Muscle of leg (tissue), 11 donors: ENCODE measurements around the gene FBRS. TPM values are rescaled to one million over a fixed set of nuclear protein-coding genes. Genes with fewer than 3 reads are reported as not detected.
"Not testable (repeated sequence)": the region's sequence is repeated elsewhere in the genome, so short reads cannot be mapped to it uniquely, and the experiment has no call there.

Experiments used
- DNase-seq: peaks from one replicate; pipeline ENCODE4 v3.0.0; 2013
- H3K27ac ChIP-seq: one replicate; pipeline ENCODE4 v1.5.1; 2013; ENCODE audit warnings: mild to moderate bottlenecking, low read length, control low read depth
- H3K27me3 ChIP-seq: one replicate; pipeline ENCODE4 v1.6.1; 2013; ENCODE audit warnings: low read length; ENCODE audit not compliant: control insufficient read depth, insufficient read depth
- H3K36me3 ChIP-seq: one replicate; pipeline ENCODE4 v1.6.1; 2013; ENCODE audit warnings: low read length; ENCODE audit not compliant: control insufficient read depth, insufficient read depth
- H3K4me1 ChIP-seq: one replicate; pipeline ENCODE4 v1.6.1; 2013; ENCODE audit warnings: low read length; ENCODE audit not compliant: control insufficient read depth, insufficient read depth
- H3K4me3 ChIP-seq: one replicate; pipeline ENCODE4 v1.5.1; 2013; ENCODE audit warnings: low read length, control low read depth
- H3K9me3 ChIP-seq: replicated peaks from 2 replicates; pipeline ENCODE4 v1.6.1; 2013; ENCODE audit warnings: low read depth, low read length; ENCODE audit not compliant: control insufficient read depth
- WGBS: methylation state at CpG from one replicate; pipeline ENCODE4 v1.1.5; 2013; ENCODE audit warnings: missing lambda C conversion rate; ENCODE audit not compliant: insufficient coverage; 5-methylcytosine and 5-hydroxymethylcytosine counted together
- polyA plus RNA-seq, 8 donors: library from polyadenylated mRNA; unstranded; fragments of 120-200 nt; gene quantifications; one replicate each; pipeline versions ENCODE4 v1.2.1 to v1.2.3, GENCODE V29; 2013; ENCODE audit warnings: inconsistent platforms in 1 of 8, low replicate concordance in 1 of 8; ENCODE audit not compliant: insufficient read length in 8 of 8, insufficient read depth in 1 of 8
- total RNA-seq: library from RNA; stranded (reverse); fragments of 120-200 nt; gene quantifications from one replicate; pipeline ENCODE4 v1.2.4, GENCODE V29; 2013

FBRS gene
- total and polyA plus RNA-seq, 9 donors = 12.9 to 46.0 (median 35.0) TPM

- H3K9me3 ChIP-seq = no peaks in the 10 kb centered on the region
- H3K36me3 ChIP-seq = peaks cover 35% of the 10 kb centered on the region
- peak within 1 kb of the TSS; percentile 100 for H3K27ac ChIP-seq
- no peaks in the 10 kb centered on the region for H3K27me3 ChIP-seq
- WGBS = 2% methylated on average over 26 of the region's 57 CpGs
- H3K4me3 ChIP-seq = peak within 1 kb of the TSS; percentile 100
- peaks cover 14% of the 10 kb centered on the region for H3K4me1 ChIP-seq
- peak; percentile 91 for DNase-seq
Measured at GRCh38 chr16:30698816-30699614, 40.8 kb downstream of the FBRS start, which contains the start of gene SRCAP. Gene SRCAP (plus strand): TSS chr16:30699171. CDS start chr16:30700825, 1,654 bp downstream.

GRCh38 chr16:30699615-30700099 lies 41.4 kb downstream of the FBRS start:
- H3K36me3 ChIP-seq = peaks cover 41% of the 10 kb centered on the region
- H3K9me3 ChIP-seq = no peaks in the 10 kb centered on the region
- H3K27ac ChIP-seq = peak overlapping the region; percentile 100
- no peaks in the 10 kb centered on the region for H3K27me3 ChIP-seq
- WGBS = 73% methylated on average over 5 of the region's 8 CpGs
- peaks cover 14% of the 10 kb centered on the region for H3K4me1 ChIP-seq
- DNase-seq = no peak
- H3K4me3 ChIP-seq = peak overlapping the region; percentile 100

- H3K4me1 ChIP-seq = peaks cover 14% of the 10 kb centered on the region
- H3K4me3 ChIP-seq = no peak overlapping the region
- H3K27ac ChIP-seq = no peak overlapping the region
- H3K9me3 ChIP-seq = no peaks in the 10 kb centered on the region
- H3K36me3 ChIP-seq = peaks cover 50% of the 10 kb centered on the region
- DNase-seq = no peak
- WGBS = 53% methylated on average over 8 of the region's 9 CpGs
- H3K27me3 ChIP-seq = no peaks in the 10 kb centered on the region
Measured at GRCh38 chr16:30700491-30700890, 42.3 kb downstream of the FBRS start.

- DNase-seq = no peak
- peaks cover 14% of the 10 kb centered on the region for H3K4me1 ChIP-seq
- no peaks in the 10 kb centered on the region for H3K9me3 ChIP-seq
- no CpG with 5 or more reads among the region's 5 CpGs for WGBS
- H3K36me3 ChIP-seq = peaks cover 55% of the 10 kb centered on the region
- H3K4me3 ChIP-seq = no peak overlapping the region
- H3K27ac ChIP-seq = no peak overlapping the region
- no peaks in the 10 kb centered on the region for H3K27me3 ChIP-seq
Measured at GRCh38 chr16:30700971-30701370, 42.7 kb downstream of the FBRS start.

GRCh38 chr16:30703071-30703470 lies 44.8 kb downstream of the FBRS start:
- DNase-seq, H3K27ac ChIP-seq, H3K4me3 ChIP-seq, H3K27me3 ChIP-seq, H3K4me1 ChIP-seq, H3K9me3 ChIP-seq: not testable (repeated sequence)
- H3K36me3 ChIP-seq = peaks cover 71% of the 10 kb centered on the region
- WGBS = 97% methylated on average over 8 of the region's 12 CpGs

DNA sequence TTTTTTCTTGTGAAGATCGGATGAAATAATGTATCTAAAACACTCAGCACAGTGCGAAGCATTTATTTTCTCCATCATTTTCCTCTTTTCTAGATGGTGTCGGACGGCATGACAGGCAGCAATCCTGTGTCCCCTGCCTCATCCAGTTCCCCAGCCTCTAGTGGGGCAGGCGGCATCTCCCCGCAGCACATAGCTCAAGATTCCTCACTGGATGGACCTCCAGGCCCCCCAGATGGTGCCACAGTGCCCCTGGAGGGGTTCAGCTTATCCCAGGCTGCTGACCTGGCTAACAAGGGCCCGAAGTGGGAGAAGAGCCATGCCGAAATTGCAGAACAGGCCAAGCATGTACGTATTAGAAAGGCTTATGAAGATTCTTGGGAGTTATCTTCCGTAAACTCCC lies 45.7 kb downstream of the FBRS start:
- Histone ChIP-seq H3K27me3 (no peaks in the 10 kb centered on the region), H3K4me3 (no peak overlapping the region), H3K9me3 (no peaks in the 10 kb centered on the region), H3K36me3 (peaks cover 79% of the 10 kb centered on the region), H3K27ac (no peak overlapping the region), H3K4me1 (peaks cover 9% of the 10 kb centered on the region)
- DNase-seq = no peak
- WGBS = 87% methylated on average over 7 of the region's 10 CpGs

GRCh38 chr16:30706046-30706445 lies 47.8 kb downstream of the FBRS start:
- WGBS = 98% methylated on average over 6 of the region's 6 CpGs
- H3K27me3 ChIP-seq = no peaks in the 10 kb centered on the region
- H3K27ac ChIP-seq = no peak overlapping the region
- no peak overlapping the region for H3K4me3 ChIP-seq
- no peaks in the 10 kb centered on the region for H3K9me3 ChIP-seq
- peaks cover 88% of the 10 kb centered on the region for H3K36me3 ChIP-seq
- DNase-seq = no peak
- no peaks in the 10 kb centered on the region for H3K4me1 ChIP-seq

DNA sequence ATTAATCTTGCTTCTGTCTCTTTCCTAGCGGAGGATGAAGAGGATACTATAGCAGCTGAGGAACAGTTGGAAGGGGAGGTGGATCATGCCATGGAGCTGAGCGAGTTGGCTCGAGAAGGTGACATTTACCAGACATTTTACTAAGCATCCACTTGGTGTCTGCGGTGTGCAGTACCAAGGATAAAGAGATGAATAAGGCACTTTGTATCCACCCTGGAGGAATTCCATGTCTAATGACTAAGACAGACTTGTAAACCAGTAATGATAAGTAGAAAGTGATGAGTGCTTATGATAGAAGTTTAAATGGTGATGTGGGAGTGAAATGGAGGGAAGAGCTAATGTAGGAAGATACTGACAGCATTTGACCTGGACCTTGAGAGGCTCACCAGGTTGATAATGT lies 52.7 kb downstream of the FBRS start:
- Histone ChIP-seq H3K27ac (no peak overlapping the region), H3K9me3 (no peaks in the 10 kb centered on the region), H3K36me3 (peaks cover 80% of the 10 kb centered on the region), H3K4me3 (no peak overlapping the region), H3K4me1 (no peaks in the 10 kb centered on the region), H3K27me3 (no peaks in the 10 kb centered on the region)
- DNase-seq = no peak
- no CpG with 5 or more reads among the region's 4 CpGs for WGBS

- Histone ChIP-seq H3K4me1 (no peaks in the 10 kb centered on the region), H3K27me3 (no peaks in the 10 kb centered on the region), H3K27ac (no peak overlapping the region), H3K36me3 (peaks cover 82% of the 10 kb centered on the region), H3K4me3 (no peak overlapping the region), H3K9me3 (no peaks in the 10 kb centered on the region)
- 83% methylated on average over 1 of the region's 1 CpG for WGBS
- DNase-seq = no peak
Measured at GRCh38 chr16:30711712-30712111, 53.5 kb downstream of the FBRS start.

GRCh38 chr16:30715750-30716445 lies 57.7 kb downstream of the FBRS start:
- Histone ChIP-seq H3K27ac (no peak overlapping the region), H3K4me1 (no peaks in the 10 kb centered on the region), H3K36me3 (peaks cover 80% of the 10 kb centered on the region), H3K9me3 (no peaks in the 10 kb centered on the region), H3K4me3 (no peak overlapping the region), H3K27me3 (no peaks in the 10 kb centered on the region)
- peak; percentile 22 for DNase-seq
- WGBS = 85% methylated on average over 8 of the region's 17 CpGs
